K562 (cell line): ENCODE data around the gene LCA5L. TPM values are rescaled to one million over a fixed set of nuclear protein-coding genes. Genes with fewer than 3 reads are reported as not detected.

Experiments
- ASH1L ChIP-seq: fragments of 450-650 bp; IDR thresholded peaks from 2 replicates; pipeline ENCODE4 v1.6.1; 2018; ENCODE audit warnings: borderline replicate concordance, mild to moderate bottlenecking, low read depth; ENCODE audit not compliant: partially characterized antibody
- CHD1 ChIP-seq: fragments of 200-600 bp; sonication (generic); IDR thresholded peaks from one replicate; pipeline ENCODE4 v1.6.1; 2012; ENCODE audit warnings: mild to moderate bottlenecking, moderate library complexity, low read length, inconsistent platforms
- CREBBP ChIP-seq: IDR thresholded peaks from one replicate; pipeline ENCODE4 v1.6.1; 2012; ENCODE audit warnings: low read depth, mild to moderate bottlenecking, control low read depth, inconsistent platforms, low read length
- CXXC5 ChIP-seq: fragments of 250-450 bp; sonication (Bioruptor Pico); IDR thresholded peaks from 2 replicates; pipeline ENCODE4 v1.8.0; 2022; ENCODE audit warnings: inconsistent platforms, mild to moderate bottlenecking, moderate library complexity
- ESRRA ChIP-seq: fragments of 450-650 bp; IDR thresholded peaks from 2 replicates; pipeline ENCODE4 v1.6.1; 2014; ENCODE audit warnings: low read depth, mild to moderate bottlenecking, moderate library complexity, borderline replicate concordance
- ETS2 ChIP-seq: IDR thresholded peaks from 2 replicates; pipeline ENCODE4 v1.6.1; 2016; ENCODE audit warnings: borderline replicate concordance, missing genetic modification characterization, mild to moderate bottlenecking, moderate library complexity, missing compliant biosample characterization; ENCODE audit not compliant: poor library complexity, severe bottlenecking
- GTF3C2 ChIP-seq: IDR thresholded peaks from 3 replicates; pipeline ENCODE4 v1.6.1; 2011; ENCODE audit warnings: borderline replicate concordance, mild to moderate bottlenecking, moderate library complexity; ENCODE audit not compliant: insufficient read length; ENCODE audit errors: extremely low read depth
- HIVEP1 ChIP-seq: fragments of 250-450 bp; sonication (Bioruptor Pico); IDR thresholded peaks from 2 replicates; pipeline ENCODE4 v1.4.0; 2020; ENCODE audit warnings: mild to moderate bottlenecking
- MTF1 ChIP-seq: fragments of 250-450 bp; sonication (Bioruptor Pico); IDR thresholded peaks from 2 replicates; pipeline ENCODE4 v1.9.0; 2021; ENCODE audit warnings: moderate library complexity, mild to moderate bottlenecking, inconsistent platforms, borderline replicate concordance
- PBX2 ChIP-seq, 2 experiments: IDR thresholded peaks in 1 of 2; conservative IDR thresholded peaks in 1 of 2; 2 replicates each; pipeline ENCODE4 v1.6.1; 2016; ENCODE audit warnings: low read depth in 2 of 2, mild to moderate bottlenecking in 1 of 2, missing compliant biosample characterization in 1 of 2, missing genetic modification characterization in 1 of 2, moderate library complexity in 1 of 2
- POLR3A ChIP-seq: IDR thresholded peaks from 2 replicates; pipeline ENCODE4 v1.6.1; 2011; ENCODE audit warnings: borderline replicate concordance, mild to moderate bottlenecking, moderate library complexity; ENCODE audit not compliant: insufficient read length, insufficient read depth; ENCODE audit errors: extremely low read depth
- PPARD ChIP-seq: fragments of 250-450 bp; sonication (Bioruptor Pico); IDR thresholded peaks from 2 replicates; pipeline ENCODE4 v1.8.0; 2022; ENCODE audit warnings: inconsistent platforms, mild to moderate bottlenecking, moderate library complexity
- PURB ChIP-seq: sonication (generic); formaldehyde crosslinking; IDR thresholded peaks from 2 replicates; pipeline ENCODE4 v1.9.0; 2021; ENCODE audit warnings: low read depth, mild to moderate bottlenecking, missing genetic modification reagents
- SFPQ ChIP-seq: fragments of 200-400 bp; formaldehyde crosslinking; IDR thresholded peaks from 2 replicates; pipeline ENCODE4 v1.6.1; 2017; ENCODE audit warnings: mild to moderate bottlenecking, low read depth, low read length, moderate library complexity
- TARDBP ChIP-seq: fragments of 450-650 bp; IDR thresholded peaks from 2 replicates; pipeline ENCODE4 v1.6.1; 2016
- ZFX ChIP-seq: sonication (generic); formaldehyde crosslinking; IDR thresholded peaks from 2 replicates; pipeline ENCODE4 v1.8.0; 2022; ENCODE audit warnings: mild to moderate bottlenecking, missing genetic modification reagents, moderate library complexity
- ZNF165 ChIP-seq: fragments of 250-450 bp; sonication (Bioruptor Pico); IDR thresholded peaks from 2 replicates; pipeline ENCODE4 v1.4.0; 2020; ENCODE audit warnings: borderline replicate concordance
- polyA plus RNA-seq, 8 experiments: library from polyadenylated mRNA; depleted of rRNA in 4 of 8; stranded (reverse) in 5 of 8; unstranded in 3 of 8; fragments of >200 nt; fragmentation: Nextera tagmentation in 2 of 8; fragmentation: Illumina TruSeq in 1 of 8; extraction: Ambion mirVana in 2 of 8; extraction: Trizol in 1 of 8; gene quantifications; 2 replicates each; pipeline versions ENCODE4 v1.2.1 to v1.2.3, GENCODE V29; 2011 to 2014; ENCODE audit warnings: inconsistent platforms in 1 of 8, missing spikeins in 1 of 8
- total RNA-seq, 7 experiments: library from RNA; depleted of rRNA in 6 of 7; stranded (reverse); fragments of >200 nt in 6 of 7; fragmentation: Illumina TruSeq in 2 of 7; extraction: Trizol in 2 of 7; gene quantifications; 2 replicates each; pipeline versions ENCODE4 v1.2.1 to v1.2.3, GENCODE V29; 2011 to 2021; ENCODE audit warnings: low replicate concordance in 1 of 7

LCA5L gene
- total and polyA plus RNA-seq, 9 of the 15 experiments (the other 6 are each of a cell fraction or from before 2014, with no cell fraction given): 1.8 to 4.9 (median 3.8) TPM

GRCh38 chr21:39445321-39446269 is at the start of gene LCA5L (continued):
- no peak; the same call in 1 of the 2 replicates for TF ChIP-seq HIVEP1
- TF ChIP-seq CXXC5 (CRISPR knock-in tag): peak; percentile 98
- TF ChIP-seq ESRRA: peak; percentile 91
- no peak for TF ChIP-seq PBX2 (CRISPR knock-in tag; IDR thresholded peaks at IDR 0.05; ENCODE audit: low read depth)
- TF ChIP-seq PBX2 (tag; conservative IDR thresholded peaks at IDR 0.05; ENCODE audit: low read depth): peak; percentile 54; the same call in 1 of the 2 replicates
- TF ChIP-seq ETS2 (tag): no peak
- no peak for TF ChIP-seq PPARD (CRISPR knock-in tag)
- peak; percentile 35; the same call in 1 of the 2 replicates for TF ChIP-seq ZNF165 (CRISPR knock-in tag)
- TF ChIP-seq TARDBP: peak; percentile 80; the same call in 1 of the 2 replicates
- TF ChIP-seq GTF3C2: no peak
- TF ChIP-seq MTF1 (CRISPR knock-in tag): peak; percentile 69; the same call in 1 of the 2 replicates
- no peak for TF ChIP-seq CREBBP
- no peak for TF ChIP-seq POLR3A
- peak; percentile 71 for TF ChIP-seq CHD1
- no peak for TF ChIP-seq SFPQ
- peak; percentile 87 for TF ChIP-seq ZFX
- no peak for TF ChIP-seq ASH1L
- no peak for TF ChIP-seq PURB
